Measurements from ENCODE around the gene UBL4A.

Gene UBL4A

DNA sequence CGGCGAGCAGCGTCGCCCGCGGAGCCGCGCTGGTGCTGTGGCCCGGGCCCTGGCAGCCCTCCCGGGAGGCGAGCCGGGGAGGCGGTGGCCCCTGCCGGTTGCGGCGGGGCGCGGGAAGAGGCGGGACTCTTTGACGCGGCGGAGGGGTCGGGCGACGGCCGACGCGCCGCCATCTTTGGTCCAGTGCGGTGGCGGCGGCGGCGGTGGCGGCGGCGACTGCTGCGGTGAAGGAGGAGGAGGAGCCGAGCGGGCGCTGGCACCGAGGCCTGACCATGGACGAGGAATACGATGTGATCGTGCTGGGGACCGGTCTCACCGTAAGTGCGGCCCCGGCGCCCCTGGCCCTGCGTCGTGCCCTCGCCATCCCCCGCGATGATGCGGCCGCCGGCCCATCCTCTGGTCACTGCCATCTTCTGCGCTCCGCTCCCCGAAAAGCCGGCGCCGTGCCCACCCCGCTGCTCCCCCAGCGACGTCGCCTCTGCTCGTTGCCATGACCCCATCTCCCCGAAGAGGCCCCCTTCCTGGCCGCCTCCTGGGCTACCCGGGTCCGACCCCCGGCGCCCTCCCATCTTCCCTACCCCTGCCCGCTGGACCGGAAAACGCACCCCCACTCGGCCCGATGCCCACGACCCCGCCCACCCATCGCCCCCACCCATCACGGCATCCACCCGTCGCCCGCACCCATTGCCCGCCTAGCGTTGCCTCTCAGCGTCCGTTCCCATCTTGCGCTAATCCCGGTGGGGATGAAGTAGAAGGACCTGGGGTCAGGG, 49.2 kb downstream of the UBL4A start, which contains the start of gene GDI1:
Gene GDI1 (plus strand): TSS at position 172 of the 770 bp plus-strand sequence. CDS start 101 bp downstream, at position 273.
- DNase-seq: peak; percentile 50

DNA sequence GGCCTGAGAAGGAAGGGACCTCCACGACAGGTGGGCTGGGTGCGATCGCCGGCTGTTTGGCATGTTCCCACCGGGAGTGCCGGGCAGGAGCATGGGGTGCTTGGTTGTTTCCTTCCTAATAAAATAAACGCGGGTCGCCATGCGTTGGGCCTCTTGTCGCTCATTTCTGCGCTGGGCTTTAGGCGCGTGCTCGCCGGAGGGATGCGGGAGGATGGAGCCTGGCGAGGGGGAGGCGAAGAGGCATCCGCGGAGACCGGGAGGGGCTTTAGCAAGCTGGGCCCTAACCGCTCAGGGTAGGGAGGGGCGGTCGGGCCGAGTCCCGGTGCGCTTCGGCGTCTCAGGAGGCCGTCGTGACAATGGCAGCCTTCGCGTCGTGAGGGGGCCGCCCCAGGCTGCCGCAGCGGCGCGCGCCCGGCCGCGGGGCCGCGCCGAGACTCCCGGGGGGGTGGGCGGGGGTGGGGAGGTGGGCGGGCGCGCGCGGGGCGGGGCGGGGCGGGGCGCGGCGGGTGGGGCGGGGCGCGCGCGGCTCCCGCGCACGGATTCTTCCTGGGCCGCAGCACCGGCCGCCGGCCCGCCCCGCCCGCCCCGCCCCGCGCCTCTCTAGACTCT, 49.9 kb downstream of the UBL4A start:
- peak; percentile 25 for DNase-seq

GRCh38 chrX:154435171-154435733, 51.2 kb downstream of the UBL4A start:
- DNase-seq: no peak

- no peak for DNase-seq
Observed at GRCh38 chrX:154434394-154435168, 51.8 kb downstream of the UBL4A start.
